Renal cortex interstitium (tissue), 11 donors: ENCODE results near the gene AUTS2. TPM values are rescaled to one million over a fixed set of nuclear protein-coding genes. Genes with fewer than 3 reads are reported as not detected.

ENCODE experiments used
- DNase-seq, 11 donors: peaks; one replicate each; pipeline ENCODE4 v3.0.0-alpha.2; 2013; ENCODE audit warnings: low read depth in 9 of 11, low spot score in 4 of 11; ENCODE audit errors: extremely low read depth in 1 of 11
- polyA plus RNA-seq, 3 donors: library from polyadenylated mRNA; unstranded; fragments of 120-200 nt; gene quantifications; one replicate each; pipeline ENCODE4 v1.2.1, GENCODE V29; 2013; ENCODE audit not compliant: insufficient read length in 3 of 3

Gene AUTS2
- polyA plus RNA-seq, 3 donors = 78.0 to 102 (median 90.7) TPM

DNA sequence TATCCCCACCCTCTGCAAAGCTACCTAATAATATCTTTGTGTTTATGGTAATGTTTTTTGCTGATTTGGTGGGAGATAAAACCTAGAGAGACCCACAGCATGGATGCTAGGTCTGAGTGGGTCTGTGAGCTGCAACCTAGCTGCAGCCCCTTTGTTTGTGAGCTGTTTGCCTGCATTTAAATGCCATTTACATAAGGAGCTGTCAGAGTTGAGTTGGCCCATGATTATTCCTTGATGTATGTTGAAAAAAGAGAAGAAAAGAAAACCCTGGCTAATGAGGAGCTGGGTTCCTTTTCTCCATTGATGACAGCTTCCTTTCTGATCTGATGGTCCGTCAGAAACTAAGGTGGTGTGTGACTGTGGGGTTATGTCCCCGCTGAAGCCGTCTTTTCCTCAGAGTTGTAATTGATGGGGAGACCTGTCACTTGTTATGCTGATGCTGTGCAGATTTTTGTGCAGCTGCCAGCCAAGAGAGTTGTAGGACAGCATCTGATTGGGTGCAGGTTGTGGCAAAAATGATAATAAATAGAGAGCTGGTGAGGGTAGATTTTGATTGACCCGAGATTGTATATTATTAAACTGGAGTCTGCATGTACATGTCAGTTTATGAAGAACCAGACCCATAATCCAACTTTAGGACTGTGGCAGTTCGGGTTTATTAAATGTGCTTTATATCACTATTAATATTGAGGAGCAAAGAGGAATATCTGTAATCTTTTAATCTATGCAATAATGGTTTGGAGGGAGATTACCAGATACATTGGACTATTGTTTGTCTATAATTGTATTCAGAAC is 219.8 kb downstream of the AUTS2 start:
- DNase-seq = no peak

DNA sequence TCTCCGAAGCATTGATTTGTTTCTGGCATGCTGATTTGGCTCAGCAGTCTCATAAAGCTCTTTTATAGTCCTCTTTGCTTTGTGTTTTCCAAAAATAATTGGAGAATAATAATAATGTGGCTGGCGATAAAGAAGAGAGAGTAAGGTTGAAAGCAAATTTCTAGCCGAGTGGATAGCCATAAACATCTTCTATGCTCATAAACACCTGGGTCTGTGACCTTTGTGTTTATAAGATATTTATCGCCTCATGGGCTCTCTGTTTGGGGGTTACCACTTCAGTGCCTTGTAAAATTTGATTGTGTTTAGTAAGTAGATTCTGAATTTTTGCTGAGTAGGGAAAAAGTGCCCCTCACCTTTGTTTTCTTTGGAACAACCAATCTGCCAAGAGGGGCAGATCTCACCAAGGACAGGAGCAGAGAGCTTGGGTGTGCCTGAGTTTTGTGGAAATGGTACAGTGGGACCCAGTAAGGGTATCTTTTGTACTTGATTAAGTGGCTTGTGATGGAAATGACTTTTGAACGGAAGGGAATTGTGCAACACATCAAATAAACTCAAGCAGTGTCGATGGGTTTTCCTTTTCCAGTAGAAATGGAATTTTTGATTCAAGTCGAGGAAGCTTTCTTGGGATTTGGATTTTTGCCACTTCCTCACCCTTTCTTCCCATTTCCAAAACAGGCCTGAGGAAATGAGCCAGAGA is 220.5 kb downstream of the AUTS2 start:
- DNase-seq = no peak

DNA sequence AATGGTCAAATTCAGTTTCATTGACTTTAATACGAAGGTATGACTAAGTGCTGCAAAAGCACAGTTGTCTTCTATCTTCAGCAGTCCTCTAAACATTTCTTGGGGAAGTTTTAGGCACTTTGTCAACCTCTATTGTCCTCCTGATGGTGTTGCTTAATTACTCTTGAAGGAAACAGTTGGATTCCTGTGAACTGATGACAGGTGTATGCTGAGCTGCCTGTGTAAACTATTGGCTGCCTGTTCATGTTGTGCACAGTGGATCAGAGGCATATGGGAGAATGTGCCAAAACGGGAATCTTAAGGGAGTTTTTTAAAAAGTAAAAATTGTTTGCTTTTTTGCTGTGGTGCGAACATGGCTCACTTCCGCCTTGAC is 221.0 kb downstream of the AUTS2 start:
- no peak for DNase-seq

DNA sequence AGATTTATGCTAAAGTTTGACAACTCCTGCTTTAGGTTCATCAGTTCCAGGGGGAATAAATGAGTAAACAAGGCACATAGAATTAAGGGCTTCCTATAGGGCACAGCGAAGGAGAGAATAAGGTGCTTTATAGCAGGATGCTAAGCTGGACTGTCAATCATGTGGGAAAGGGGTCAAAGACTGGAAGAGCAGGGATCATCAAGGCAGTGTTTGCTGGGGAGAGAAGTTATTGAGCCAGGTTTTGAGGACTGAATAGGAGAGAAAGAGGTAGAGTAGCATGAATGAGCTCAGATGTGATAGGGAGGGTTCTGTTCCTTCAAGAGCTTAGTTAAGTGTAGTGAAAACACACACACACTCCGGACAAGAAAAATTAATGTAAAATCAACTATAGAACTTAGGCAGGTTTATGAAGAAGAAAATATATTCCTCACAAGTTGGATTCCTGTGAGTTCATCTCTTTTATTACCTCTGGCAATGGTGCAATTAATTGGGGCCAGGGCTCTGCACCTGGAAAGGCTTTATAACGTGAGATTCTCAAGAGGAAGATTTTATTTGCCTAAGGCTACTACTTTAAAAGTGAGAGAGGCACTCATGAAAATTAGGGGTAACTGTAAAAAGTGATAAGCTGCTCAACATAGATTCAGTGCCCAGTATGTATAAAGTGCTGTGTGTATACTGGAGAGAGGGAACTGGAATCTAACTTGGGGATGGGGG is 222.4 kb downstream of the AUTS2 start:
- DNase-seq = no peak

DNA sequence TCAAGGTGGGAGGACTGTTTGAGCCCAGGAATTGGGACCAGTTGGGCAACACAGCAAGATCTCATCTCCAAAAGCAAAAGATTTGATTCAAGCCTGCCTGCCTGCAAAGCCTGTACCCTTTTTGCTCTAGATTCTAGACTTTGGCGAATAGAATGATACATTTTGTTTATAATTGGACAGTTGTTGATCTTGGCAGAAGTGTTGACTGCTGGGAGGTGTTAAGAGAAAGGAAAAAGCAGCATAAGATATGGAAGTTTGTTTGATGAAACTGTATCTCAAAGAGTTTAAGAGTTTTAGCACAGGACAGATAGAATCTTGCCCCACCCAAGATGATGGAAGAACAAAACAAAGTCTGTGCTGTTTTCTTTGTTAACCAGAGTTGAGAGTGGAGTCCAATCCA is 224.1 kb downstream of the AUTS2 start:
- no peak for DNase-seq

DNA sequence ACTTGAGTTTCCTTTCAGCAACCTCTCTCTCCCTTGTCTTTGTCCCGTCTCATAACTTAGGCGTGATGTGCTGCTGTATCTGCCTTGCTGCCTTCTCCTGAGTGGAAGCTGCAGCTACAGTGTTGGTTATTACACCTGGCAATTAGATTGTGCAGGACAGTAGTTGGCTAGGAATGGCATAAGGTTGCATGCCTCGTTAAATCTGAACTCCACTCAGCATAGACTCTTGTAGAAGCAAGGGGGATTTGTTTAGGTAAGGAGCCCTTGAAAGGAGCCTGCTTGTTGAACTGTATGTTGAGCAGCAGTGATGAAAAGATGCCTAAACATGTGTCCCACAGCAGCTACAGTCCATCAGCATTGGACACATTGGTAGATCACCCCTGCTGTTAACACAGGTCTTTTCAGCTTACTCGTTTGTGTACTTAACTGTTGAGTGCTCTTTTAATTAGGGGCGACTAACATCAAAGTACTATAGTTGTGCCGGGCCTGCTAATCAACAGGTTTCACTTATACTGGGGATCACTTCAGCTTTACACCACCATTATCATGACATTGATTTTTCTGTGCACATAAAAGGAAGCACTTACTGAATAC is 225.0 kb downstream of the AUTS2 start:
- DNase-seq = peak in 4 of 11 donors; percentile 15 to 54 (median 30)

DNA sequence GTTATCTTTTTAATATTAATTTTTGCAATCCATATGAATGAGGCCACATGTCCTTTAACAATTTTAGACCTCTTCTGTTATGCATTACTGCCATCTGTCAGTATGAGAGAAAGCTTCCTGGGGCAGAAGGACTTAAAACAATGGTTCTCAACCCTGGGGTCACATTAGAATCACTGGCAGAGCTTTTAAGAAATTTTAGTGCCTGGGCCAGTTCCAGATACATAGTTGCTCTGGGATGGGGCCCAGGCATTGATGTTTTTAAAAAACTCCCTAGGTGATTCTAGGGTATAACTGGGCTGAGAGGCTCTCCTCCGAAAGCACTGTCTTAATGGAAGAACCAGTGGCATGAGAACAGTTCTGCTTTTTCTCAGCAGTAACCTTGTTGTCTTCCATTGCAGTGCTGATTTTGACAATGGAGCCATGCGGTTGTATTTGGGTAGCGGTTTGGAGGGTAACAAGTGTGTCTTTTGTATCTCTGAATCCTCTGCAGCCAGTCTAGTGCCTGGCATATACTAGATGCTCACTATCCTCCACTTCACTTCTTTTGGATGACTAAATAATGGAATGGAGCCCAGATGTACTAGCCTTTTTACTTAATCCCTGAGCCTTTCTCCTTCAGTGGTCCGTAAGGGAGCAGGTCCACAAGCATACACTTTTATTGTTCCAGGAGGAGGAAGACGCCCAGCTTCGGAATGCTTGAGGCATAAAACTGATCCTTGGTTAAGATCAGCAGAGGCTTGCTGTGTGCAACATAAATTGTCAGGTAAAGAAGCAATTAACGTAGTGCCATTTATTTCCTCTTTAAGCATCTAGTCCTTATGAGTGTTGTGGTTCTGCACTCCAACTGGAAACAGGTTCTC is 227.1 kb downstream of the AUTS2 start:
- DNase-seq = no peak

DNA sequence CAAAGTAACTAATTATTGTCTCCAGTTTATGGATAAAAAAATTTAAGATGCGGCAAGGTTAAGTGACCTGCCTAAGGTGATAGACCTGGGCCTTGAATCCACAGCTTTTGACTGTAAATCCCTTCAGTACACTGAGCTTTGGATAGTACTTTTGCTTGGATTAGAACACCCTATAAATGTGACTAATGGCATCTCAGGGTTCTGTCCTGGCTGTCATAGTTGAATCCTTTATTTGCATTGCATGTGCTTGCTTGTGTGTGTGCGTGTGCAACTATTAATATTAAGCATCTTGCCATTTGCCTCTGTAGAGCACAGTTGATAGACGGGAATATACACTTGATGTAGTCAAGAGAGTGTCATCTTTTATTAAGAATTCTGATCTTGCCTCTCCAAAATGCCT is 228.0 kb downstream of the AUTS2 start:
- no peak for DNase-seq

DNA sequence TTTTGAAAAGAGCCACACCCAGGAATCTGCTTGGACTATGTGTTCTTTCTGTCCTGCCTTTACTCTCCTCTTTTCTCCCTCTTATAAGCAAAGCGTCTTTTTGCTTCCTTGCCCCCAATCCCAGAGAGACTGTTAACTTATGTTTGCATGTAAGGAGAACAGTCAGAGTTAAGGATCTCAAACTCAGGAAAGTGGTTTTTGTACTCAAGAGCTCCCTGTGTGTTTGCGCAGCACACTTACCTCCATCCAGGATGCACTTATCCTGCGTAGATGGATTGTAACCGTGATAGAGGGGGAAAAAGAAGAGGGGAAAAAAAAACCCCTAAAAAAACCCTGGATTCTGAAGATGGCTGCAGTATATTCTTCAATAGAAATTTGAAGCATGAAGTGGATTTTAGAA is 228.9 kb downstream of the AUTS2 start:
- no peak for DNase-seq

DNA sequence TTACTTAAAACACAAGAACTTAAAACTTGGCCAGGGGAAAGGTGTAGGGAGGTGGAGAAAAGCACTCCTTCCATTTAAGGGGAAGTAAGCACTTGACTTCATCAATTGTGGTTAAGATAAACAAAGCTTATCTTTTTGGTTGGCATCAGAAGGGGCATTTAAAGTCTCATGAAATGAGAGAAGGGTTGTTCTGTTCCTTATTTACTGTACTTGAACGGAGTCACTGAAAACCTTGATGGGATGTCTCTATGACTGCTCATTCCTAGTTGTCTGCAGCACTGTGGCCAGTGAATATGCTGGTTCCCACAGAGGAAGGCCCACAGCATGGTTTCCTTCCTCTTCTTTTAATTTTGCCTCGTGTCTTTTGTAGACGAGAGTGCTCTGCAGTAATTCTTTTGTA is 229.3 kb downstream of the AUTS2 start:
- DNase-seq = no peak

DNA sequence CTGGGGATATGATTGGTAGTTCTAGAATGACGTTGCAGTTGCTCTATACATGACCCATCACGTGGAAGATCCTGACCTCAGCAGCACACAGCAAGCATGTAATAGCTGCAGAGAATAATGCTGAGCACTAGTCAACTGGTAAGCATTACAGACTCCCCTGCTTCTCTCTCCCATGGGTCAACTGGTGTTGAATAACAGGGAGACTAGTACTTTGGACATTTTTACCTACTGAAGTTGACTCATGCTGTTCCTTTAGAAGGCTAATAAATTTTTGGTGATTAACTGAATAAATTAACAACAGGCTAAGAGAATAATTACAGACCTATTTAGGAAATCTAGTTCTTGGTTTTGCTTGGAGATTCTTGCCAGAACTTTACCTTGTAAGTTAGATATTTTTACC is 234.1 kb downstream of the AUTS2 start:
- no peak for DNase-seq

DNA sequence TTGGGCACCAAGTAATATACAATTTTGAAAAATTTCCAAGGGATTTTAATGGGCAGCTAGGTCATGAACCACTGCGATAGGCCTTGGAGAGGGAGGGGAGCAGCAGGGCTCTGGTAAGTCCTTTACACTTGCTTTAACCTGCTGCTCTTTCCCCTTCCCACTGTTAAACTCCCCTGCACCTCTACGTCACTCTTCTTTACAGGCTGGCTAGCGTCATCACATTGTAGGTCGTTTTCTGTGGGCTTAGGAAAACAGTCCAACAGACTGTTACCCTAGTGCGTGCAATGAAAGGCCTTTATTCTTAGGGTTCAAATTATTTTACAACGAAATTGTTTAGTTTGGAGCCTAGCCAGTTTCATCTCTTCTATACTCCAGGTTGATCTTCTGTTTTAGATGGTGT is 235.7 kb downstream of the AUTS2 start:
- DNase-seq = no peak

DNA sequence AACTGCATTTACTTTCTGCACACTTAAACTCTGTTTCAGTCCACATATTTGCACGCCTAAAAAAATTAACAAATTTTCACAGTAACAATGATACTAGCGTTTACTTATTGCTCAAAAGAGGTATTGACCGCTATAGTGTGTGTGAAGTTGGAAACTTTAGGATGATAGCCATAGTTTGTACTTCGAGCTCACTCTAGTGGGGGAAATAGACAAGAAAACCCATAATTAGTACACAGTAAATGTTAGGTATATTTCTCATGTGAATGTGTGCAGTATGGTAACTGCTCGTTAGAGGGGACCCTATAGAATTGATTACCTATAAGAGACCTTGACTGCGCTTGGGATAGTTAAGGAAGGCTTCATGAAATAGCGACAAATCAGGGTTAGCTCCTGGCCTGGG is 238.4 kb downstream of the AUTS2 start:
- DNase-seq = no peak

DNA sequence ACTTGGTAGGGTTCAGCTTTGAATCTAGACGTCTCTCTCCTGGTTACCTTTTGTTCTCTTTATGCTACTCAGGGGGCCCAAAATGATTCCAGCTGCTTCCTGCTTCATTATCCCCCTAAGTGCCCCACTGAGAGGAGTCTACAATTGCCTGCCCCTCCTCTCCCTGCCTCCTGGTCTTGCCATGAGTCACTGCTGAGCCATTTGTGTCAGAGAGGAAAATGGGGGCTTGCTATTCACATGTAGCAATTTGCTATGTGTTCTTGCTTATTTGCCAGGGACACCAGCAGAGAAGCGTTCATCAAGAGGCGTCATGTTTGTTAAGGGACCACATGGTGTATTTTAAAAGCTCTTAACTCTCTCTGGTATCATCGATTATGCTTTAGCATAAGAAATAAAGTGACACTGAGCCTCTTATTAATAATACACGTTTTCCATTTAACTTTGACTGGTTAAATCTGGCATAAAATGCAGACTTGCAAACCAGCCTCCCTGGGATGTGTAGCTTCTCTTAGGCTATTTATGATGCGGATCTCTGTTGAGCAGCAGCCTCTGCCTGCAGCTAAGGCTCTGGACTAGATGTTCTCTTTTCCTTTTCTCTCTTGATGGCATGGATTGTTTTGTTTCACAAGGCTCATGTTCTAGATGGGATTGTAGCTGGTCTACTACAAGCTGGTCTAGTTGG is 239.3 kb downstream of the AUTS2 start:
- no peak for DNase-seq

DNA sequence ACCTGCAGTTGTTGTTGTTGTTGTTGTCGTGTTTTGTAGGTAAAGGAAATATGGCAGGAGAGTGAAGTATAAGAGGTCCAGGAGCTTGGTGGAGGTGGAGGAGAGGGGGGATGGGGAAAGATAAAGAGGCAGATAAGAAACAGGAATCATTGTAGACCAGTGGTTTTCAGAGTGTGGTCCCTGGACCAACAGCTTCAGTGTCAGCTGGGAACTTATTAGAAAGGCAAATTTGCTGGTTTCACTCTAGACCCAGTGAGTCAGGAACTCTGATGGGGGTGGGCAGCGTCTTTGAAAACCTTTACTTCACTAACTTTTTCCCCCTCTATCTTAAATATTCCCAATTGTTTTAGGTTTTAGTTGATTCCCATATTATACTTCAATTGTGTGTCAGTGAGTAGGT is 241.5 kb downstream of the AUTS2 start:
- no peak for DNase-seq

DNA sequence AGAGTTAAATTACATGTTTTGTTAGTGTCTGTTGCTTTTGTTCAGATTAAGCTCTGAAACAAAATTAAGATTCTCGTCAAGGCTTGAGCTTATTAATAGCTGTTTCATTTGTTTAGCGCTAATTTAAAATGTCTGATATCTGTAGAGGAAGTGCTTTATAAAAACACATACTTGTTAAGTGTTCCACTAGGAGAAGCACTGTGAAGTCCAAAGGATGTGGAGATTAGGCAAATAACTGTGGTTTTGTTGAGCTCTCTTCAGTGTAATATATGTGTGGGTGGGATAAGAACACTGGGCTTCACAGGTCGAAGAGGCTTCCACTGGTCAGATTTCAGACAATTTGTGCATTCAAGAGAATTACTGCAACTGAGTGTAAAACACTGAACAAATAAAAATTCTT is 242.0 kb downstream of the AUTS2 start:
- no peak for DNase-seq

DNA sequence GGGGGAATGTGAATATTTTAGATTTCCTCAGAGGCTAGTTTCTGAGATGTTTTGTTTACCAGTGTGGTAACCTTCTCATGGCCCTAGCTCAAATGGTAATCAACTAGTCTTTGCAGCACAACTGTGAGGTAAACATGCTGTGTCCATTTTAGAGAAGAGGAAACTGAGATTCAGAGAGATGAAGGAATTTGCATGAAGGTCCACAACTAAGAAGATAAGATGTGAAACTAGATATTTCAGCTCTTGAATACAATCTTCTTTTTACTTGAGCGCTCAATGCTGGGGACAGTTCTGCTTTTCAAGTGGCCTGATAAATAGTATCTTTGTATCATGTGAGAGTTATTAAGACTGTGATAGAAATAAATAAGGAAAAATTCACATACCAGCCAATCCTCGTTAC is 245.4 kb downstream of the AUTS2 start:
- no peak for DNase-seq

DNA sequence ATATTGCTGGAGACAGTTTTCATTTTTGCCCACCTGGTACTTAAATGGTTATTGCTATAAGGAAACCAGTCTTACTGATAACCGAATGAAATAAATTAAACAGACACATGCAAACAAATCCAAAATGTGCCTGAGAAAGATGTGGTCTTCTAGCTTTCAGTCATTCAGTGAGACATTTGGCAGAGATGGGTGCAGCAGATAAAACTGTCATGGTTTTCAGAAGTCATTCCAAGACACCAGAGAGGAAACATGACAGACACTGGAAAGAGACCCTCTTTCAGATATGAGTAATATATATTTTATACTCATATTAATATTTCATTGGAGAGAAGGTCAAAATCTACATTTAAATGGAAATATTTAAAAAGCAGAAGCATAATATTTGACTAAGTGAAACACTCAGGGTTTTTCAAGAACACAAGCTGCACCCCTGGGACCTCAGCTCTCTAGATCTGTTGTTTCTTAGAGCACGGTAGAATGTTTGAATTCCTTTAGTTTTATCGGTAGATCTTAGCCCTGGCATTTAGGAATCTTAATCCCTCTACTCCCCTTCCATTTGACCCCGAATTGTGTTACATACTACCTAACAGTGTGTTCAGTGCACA is 246.1 kb downstream of the AUTS2 start:
- no peak for DNase-seq
